Naive B cell (primary cell): ENCODE measurements around the gene KAT8. TPM values are rescaled to one million over a fixed set of nuclear protein-coding genes. Genes with fewer than 3 reads are reported as not detected.
"Not testable (repeated sequence)": the region's sequence is repeated elsewhere in the genome, so short reads cannot be mapped to it uniquely, and the experiment has no call there.

ENCODE experiments used
- ATAC-seq, 2 donors: fragments of 150-1000 bp; cut with Tn5 transposase; 2 replicates each; pipeline ENCODE4 v1.10.0; 2021; ENCODE audit warnings: low read depth in 2 of 2, mild to moderate bottlenecking in 2 of 2, moderate library complexity in 2 of 2
- DNase-seq: peaks from one replicate; pipeline ENCODE4 v3.0.0; 2022
- H3K27ac Mint-ChIP-seq, 6 donors: one replicate each; pipeline ENCODE4 v1.8.0; 2020 to 2022; ENCODE audit warnings: mild to moderate bottlenecking in 6 of 6, mixed read lengths in 6 of 6, moderate library complexity in 5 of 6, inconsistent platforms in 2 of 6
- H3K27me3 Mint-ChIP-seq, 3 donors: one replicate each; pipeline ENCODE4 v1.8.0; 2021 to 2022; ENCODE audit warnings: mixed read lengths in 3 of 3, mild to moderate bottlenecking in 1 of 3
- H3K36me3 Mint-ChIP-seq, 2 donors: one replicate each; pipeline ENCODE4 v1.8.0; 2020 to 2022; ENCODE audit warnings: mixed read lengths in 2 of 2, inconsistent platforms in 1 of 2, mild to moderate bottlenecking in 1 of 2
- H3K4me1 Mint-ChIP-seq, 3 donors: one replicate each; pipeline ENCODE4 v1.8.0; 2020 to 2022; ENCODE audit warnings: mixed read lengths in 3 of 3, inconsistent platforms in 1 of 3, mild to moderate bottlenecking in 1 of 3, moderate library complexity in 1 of 3
- H3K4me3 Mint-ChIP-seq, 8 donors: one replicate each; pipeline ENCODE4 v1.8.0; 2020 to 2022; ENCODE audit warnings: mild to moderate bottlenecking in 8 of 8, mixed read lengths in 8 of 8, moderate library complexity in 8 of 8, inconsistent platforms in 2 of 8
- H3K9me3 Mint-ChIP-seq, 7 donors: one replicate each; pipeline ENCODE4 v1.8.0; 2020 to 2022; ENCODE audit warnings: mixed read lengths in 7 of 7, mild to moderate bottlenecking in 5 of 7, inconsistent platforms in 2 of 7, moderate library complexity in 1 of 7
- polyA plus RNA-seq, 6 donors: library from polyadenylated mRNA; unstranded; fragments of 300-500 nt; fragmentation: Illumina TruSeq; gene quantifications; one replicate each; pipeline ENCODE4 v1.2.3, GENCODE V29; 2021; ENCODE audit warnings: low read depth in 6 of 6

The KAT8 gene
- polyA plus RNA-seq, 6 donors from 2014 or later: 39.0 to 68.1 (median 51.6) TPM

GRCh38 chr16:31087481-31087880 is 30.0 kb upstream of the KAT8 start:
- Mint-ChIP-seq H3K9me3 (no peaks in the 10 kb centered on the region), H3K27me3 (no peaks in the 10 kb centered on the region), H3K27ac (no peak overlapping the region), H3K36me3 (no peaks in the 10 kb centered on the region), H3K4me1 (peaks cover 0 to 6% (median 4%) of the 10 kb centered on the region in 3 donors), H3K4me3 (no peak overlapping the region)
- ATAC-seq: no peak
- DNase-seq: no peak

DNA sequence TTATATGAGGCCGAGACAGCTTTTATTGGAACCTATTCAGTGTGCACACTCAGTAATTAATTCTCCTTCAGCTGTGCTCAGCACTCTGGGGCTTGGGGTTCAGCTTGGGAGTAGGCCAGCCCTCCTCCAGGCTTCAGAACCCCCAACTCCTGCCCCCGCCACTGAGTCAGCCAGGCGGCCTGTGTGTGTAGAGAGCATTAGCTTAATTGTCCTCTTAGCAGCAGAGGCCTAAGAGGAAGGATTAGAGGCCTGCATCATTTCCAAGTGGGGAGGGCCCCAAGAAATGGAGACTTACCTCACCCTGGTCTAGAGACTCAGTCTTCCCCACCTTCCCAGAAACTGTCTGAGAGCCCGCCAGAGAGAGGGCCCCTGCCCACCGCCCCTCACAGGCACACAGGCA is 29.5 kb upstream of the KAT8 start:
- no peak overlapping the region for H3K27ac Mint-ChIP-seq
- no peak for DNase-seq
- H3K9me3 Mint-ChIP-seq: no peaks in the 10 kb centered on the region
- no peaks in the 10 kb centered on the region for H3K27me3 Mint-ChIP-seq
- H3K36me3 Mint-ChIP-seq: no peaks in the 10 kb centered on the region
- no peak overlapping the region for H3K4me3 Mint-ChIP-seq
- peaks cover 0 to 6% (median 4%) of the 10 kb centered on the region in 3 donors for H3K4me1 Mint-ChIP-seq
- no peak for ATAC-seq

DNA sequence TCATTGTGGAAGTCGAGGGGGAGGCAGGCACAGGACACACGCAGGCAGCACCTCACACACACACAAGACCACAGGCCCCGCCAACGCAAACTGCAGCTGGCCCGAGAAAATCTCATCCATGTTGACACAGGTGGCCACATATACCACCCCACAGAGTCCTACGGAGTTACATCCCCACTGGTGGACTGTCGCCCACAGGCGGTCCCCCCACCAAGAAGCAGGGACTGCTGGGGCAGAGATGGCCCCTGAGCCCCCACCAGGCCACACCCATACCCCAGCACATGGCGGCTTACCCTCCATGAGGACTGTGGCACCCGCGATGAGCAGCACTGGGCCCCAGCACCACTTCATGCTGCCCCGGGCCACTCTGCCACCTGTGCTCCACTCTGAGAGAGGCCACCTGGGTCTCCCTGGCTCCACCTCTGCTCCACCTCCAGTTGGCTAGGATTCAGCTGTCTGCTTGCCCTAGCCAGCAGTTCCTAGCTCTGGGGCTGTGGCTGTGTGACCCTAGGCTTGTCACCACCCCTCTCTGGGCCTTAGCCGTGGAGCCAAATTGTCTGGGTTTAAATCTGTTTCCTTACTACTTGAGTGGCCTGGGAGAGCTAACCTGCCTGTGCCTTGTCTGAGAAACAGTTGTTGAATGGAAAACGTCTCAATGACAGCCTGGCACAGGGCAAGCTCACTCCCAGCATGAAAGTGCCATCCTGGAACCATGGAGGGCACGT is 28.8 kb upstream of the KAT8 start, which contains the start of gene PRSS53:
TSS of gene PRSS53 (minus strand) at position 485 of the 725 bp plus-strand sequence. CDS start at position 351, 134 bp downstream.
- H3K9me3 Mint-ChIP-seq: no peaks in the 10 kb centered on the region
- no peaks in the 10 kb centered on the region for H3K27me3 Mint-ChIP-seq
- H3K4me1 Mint-ChIP-seq: peaks cover 3 to 7% (median 6%) of the 10 kb centered on the region in 3 donors
- DNase-seq: no peak
- ATAC-seq: no peak
- H3K27ac Mint-ChIP-seq: peak within 1 kb of the TSS in 1 of 6 donors; percentile 47
- H3K4me3 Mint-ChIP-seq: peak within 1 kb of the TSS in 1 of 8 donors; percentile 15
- H3K36me3 Mint-ChIP-seq: no peaks in the 10 kb centered on the region

- H3K36me3 Mint-ChIP-seq: no peaks in the 10 kb centered on the region
- no peak overlapping the region for H3K4me3 Mint-ChIP-seq
- no peaks in the 10 kb centered on the region for H3K27me3 Mint-ChIP-seq
- no peaks in the 10 kb centered on the region for H3K9me3 Mint-ChIP-seq
- peak overlapping the region in 1 of 6 donors; percentile 47 for H3K27ac Mint-ChIP-seq
- peaks cover 9 to 12% (median 10%) of the 10 kb centered on the region in 3 donors for H3K4me1 Mint-ChIP-seq
- ATAC-seq (no peak), DNase-seq (no peak)
These were observed 28.3 kb upstream of the KAT8 start for GRCh38 chr16:31089199-31089598.

DNA sequence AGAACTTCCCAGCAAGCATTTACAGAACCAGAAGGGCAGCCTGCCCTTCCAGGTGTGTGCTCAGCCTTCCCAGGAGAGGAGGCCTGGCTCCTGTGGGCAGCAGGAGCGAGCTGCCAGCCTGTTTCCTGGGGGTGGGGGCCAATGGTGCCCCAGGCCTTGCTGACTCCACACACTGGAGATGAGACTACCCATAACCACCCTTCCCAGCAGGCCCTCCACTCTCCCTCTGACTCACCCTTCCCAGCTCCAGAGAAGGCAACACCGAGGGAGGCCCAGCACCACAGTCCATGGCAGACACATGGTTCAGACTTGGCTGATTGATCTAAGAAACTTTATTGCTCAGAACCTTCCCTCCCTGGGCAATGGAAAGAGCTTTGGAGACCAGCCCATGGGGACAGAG is 26.9 kb upstream of the KAT8 start:
- H3K4me1 Mint-ChIP-seq: peaks cover 15 to 22% (median 22%) of the 10 kb centered on the region in 3 donors
- H3K27me3 Mint-ChIP-seq: no peaks in the 10 kb centered on the region
- ATAC-seq: no peak

DNA sequence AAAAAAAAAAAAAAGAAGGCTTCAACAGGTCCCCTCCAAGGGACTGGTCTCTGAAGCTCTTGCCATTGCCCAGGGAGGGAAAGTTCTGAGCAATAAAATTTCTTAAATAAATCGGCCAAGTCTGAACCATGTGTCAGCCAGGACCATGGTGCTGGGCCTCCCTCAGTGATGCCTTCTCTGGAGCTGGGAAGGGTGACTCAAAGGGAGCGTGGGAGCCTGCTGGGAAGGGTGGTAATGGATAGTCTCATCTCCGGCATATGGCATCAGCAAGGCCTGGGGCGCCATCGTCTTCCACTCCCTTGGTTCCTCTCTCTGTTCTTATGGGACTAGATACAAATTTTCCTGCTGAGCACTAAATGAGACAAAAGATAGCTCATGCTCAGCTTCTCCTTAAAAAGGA is 25.1 kb upstream of the KAT8 start:
- no peaks in the 10 kb centered on the region for H3K27me3 Mint-ChIP-seq
- H3K9me3 Mint-ChIP-seq: no peaks in the 10 kb centered on the region
- H3K36me3 Mint-ChIP-seq: no peaks in the 10 kb centered on the region
- H3K4me1 Mint-ChIP-seq: peaks cover 19 to 31% (median 26%) of the 10 kb centered on the region in 3 donors
- DNase-seq: no peak
- no peak for ATAC-seq
- peak overlapping the region in 6 of 8 donors; percentile 33 to 71 (median 53) for H3K4me3 Mint-ChIP-seq
- H3K27ac Mint-ChIP-seq: peak overlapping the region in 2 of 6 donors; percentile 15 to 81

More for the DNA sequence above, 26.9 kb upstream of the KAT8 start:
- H3K4me3 Mint-ChIP-seq: peak overlapping the region in 1 of 8 donors; percentile 12
- no peaks in the 10 kb centered on the region for H3K36me3 Mint-ChIP-seq
- no peaks in the 10 kb centered on the region for H3K9me3 Mint-ChIP-seq
- no peak for DNase-seq
- peak overlapping the region in 1 of 6 donors; percentile 34 for H3K27ac Mint-ChIP-seq

DNA sequence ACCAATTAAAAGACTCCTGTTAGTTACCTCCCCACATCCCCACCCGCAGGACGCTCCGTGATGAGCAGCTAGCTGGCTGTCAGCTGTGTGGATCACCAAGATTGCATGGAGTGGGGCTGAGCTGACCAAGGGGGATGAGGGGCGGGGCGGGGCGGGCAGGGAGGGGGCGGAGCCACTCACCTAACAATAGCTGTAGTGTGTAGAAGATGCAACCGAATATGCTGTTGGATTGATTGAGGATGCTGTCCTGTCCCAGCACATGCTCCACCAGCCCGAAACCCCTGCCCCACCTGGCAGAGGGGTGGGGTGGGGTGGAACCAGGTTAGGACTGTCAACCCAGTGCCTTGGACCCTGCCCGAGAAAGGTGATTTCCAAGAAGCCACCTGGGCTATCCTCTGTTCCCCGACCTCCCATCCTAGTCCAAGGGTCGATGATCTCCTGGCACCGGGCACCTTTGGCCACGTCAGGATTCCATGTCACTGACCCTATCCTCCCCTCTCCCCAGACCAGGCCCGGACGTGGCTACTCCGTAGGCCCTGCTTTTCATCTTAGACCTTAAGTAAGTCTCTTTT is 24.2 kb upstream of the KAT8 start:
- DNase-seq (no peak), ATAC-seq (no peak)
- Mint-ChIP-seq H3K9me3 (no peaks in the 10 kb centered on the region), H3K36me3 (no peaks in the 10 kb centered on the region), H3K27me3 (no peaks in the 10 kb centered on the region), H3K4me1 (peaks cover 19 to 31% (median 26%) of the 10 kb centered on the region in 3 donors), H3K4me3 (peak overlapping the region in 6 of 8 donors; percentile 20 to 96 (median 76)), H3K27ac (peak overlapping the region in 2 of 6 donors; percentile 7 to 76)

DNA sequence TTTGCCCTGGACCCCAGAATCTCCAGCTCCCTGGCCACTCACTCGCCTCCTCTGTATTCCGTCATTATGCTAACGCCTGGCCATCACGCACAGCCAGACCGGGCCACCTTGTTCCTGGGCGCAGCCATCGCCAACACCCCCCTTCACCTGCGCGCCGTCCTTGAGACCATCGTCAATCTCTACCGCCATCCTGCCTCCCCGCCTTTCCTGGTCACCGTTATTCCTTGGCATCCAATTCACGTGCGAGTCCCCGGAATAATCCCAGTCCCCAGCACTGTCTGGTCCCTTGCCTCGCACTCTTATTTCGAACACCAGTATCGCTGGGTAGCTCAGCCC is 23.4 kb upstream of the KAT8 start:
- Mint-ChIP-seq H3K36me3 (no peaks in the 10 kb centered on the region), H3K9me3 (no peaks in the 10 kb centered on the region), H3K4me3 (peak overlapping the region; percentile 94 to 99 (median 96)), H3K27me3 (no peaks in the 10 kb centered on the region), H3K4me1 (peaks cover 19 to 31% (median 26%) of the 10 kb centered on the region in 3 donors), H3K27ac (peak overlapping the region; percentile 81 to 99 (median 95))
- ATAC-seq: no peak
- DNase-seq: no peak

- peak within 1 kb of the TSS; percentile 81 to 99 (median 95) for H3K27ac Mint-ChIP-seq
- H3K4me3 Mint-ChIP-seq: peak within 1 kb of the TSS; percentile 94 to 99 (median 96)
- no peaks in the 10 kb centered on the region for H3K36me3 Mint-ChIP-seq
- no peaks in the 10 kb centered on the region for H3K9me3 Mint-ChIP-seq
- H3K27me3 Mint-ChIP-seq: no peaks in the 10 kb centered on the region
- peak; percentile 79 for DNase-seq
- peaks cover 19 to 31% (median 26%) of the 10 kb centered on the region in 3 donors for H3K4me1 Mint-ChIP-seq
- ATAC-seq: peak; percentile 87 to 89
These were observed 22.9 kb upstream of the KAT8 start, which contains the start of gene VKORC1 for GRCh38 chr16:31094424-31095120. Gene VKORC1, minus strand, starts transcription at chr16:31094797. Its CDS starts 68 bp downstream, at chr16:31094729.

DNA sequence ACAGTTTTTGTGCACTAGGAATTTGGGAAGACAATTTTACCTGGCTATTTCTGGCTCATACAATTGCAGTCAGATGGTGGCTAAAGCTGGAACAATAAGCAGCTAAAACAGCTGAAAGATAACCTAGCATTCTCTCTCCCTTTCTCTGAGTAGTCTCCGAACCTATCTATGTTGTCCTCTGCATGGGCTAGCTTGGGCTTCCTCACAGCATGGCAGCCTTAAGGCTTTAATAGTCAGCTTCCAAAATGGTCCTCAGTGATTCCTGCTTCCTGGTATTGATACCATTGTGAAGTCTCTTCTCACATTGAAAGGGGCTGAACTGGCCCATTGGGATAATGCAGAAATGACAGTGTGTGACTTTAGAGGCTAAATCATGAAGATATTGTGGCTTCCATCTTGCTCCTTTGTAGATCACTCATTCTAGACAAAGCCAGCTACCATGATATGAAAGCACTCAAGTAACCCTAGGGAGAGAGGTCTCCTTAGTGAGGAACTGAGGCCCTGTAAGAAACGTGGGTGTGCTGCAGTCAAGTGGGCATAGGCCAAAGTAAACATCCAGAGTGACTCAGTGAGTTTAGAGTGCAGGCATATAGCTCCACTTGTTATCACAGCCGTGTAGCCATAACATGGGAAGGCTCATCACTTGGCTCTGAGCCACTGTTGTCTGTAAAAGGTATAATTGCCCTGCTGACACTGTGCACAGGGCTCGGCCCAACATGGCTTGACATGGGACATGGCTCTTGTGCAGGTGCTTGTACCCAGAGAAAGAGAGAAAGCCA is 17.4 kb upstream of the KAT8 start:
- H3K9me3 Mint-ChIP-seq: no peaks in the 10 kb centered on the region
- ATAC-seq (no peak), DNase-seq (no peak)
- peaks cover 0 to 8% (median 0%) of the 10 kb centered on the region in 3 donors for H3K27me3 Mint-ChIP-seq
- H3K4me1 Mint-ChIP-seq: peaks cover 11 to 14% (median 13%) of the 10 kb centered on the region in 3 donors
- H3K27ac Mint-ChIP-seq: no peak overlapping the region
- H3K4me3 Mint-ChIP-seq: peak overlapping the region in 1 of 8 donors; percentile 18
- H3K36me3 Mint-ChIP-seq: no peaks in the 10 kb centered on the region

DNA sequence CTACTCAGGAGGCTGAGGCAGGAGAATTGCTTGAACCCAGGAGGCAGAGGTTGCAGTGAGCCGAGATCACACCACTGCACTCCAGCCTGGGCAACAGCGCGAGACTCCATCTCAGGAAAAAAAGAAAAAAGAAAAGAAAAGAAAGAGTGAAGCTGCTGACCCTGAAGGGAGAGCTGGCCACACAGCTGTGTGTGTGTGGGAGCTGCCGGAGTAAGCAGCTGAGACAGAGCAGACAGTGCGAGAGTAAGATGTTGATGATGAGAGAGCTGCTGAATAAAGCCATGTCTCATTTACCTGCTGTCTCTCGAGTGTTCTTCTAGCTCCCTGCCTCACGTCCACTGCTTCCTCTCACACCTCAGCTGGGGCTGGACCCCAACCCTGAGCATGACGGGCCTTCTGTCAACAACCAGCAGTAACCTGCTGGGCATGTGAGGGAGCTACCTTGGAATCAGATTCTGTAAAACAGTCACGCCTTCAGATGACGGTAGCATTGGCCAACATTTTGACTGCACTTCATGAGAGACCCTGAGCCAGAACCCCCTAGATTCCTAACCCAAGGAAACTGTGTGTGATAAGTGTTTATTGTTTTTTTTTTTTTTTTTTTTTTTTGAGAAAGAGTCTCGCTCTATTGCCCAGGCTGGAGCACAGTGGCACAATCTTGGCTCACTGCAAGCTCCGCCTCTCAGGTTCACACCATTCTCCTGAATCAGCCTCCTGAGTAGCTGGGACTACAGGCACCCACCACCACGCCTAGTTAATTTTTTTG is 16.4 kb upstream of the KAT8 start:
- H3K9me3 Mint-ChIP-seq, H3K36me3 Mint-ChIP-seq: not testable (repeated sequence)

DNA sequence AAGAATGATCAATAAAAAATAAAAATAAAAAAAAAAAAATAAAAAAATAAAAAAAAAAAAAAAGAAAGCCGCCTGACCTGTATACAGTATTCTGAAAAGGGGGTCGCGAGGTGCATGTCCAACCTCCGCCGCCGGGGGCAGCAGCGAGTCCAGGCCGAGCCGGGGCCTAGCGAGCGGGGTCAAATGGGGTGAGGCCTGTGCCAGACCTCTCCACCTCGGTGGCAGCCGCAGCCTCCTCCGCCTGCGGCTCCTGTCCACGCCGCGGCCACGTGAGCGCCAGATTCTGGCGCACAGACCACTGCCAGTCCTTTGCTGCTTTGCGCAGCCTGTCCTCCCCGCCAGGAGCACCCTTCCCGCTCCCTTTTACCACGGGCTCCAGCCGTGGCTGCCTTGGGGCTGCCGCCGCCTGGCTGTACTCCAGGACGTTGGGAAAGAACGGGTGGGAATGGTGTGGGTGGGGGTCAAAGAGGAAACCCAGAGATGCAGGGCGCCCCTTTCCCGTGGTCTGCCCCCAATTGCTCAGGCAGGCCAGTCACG is 11.7 kb upstream of the KAT8 start:
- Mint-ChIP-seq H3K4me3 (peak overlapping the region; percentile 10 to 78 (median 37)), H3K4me1 (peaks cover 18 to 30% (median 27%) of the 10 kb centered on the region in 3 donors), H3K27me3 (no peaks in the 10 kb centered on the region), H3K36me3 (no peaks in the 10 kb centered on the region), H3K27ac (peak overlapping the region in 3 of 6 donors; percentile 21 to 85 (median 56)), H3K9me3 (no peaks in the 10 kb centered on the region)
- ATAC-seq (peak; percentile 77 to 81), DNase-seq (peak; percentile 77)

More for the DNA sequence above, 16.4 kb upstream of the KAT8 start:
- not testable (repeated sequence) for ATAC-seq, H3K27ac Mint-ChIP-seq, H3K27me3 Mint-ChIP-seq, H3K4me3 Mint-ChIP-seq, H3K4me1 Mint-ChIP-seq, DNase-seq
